NCI-H510A treated with DMSO at 0.1 percent for 48 hours (cell line): ENCODE data around the gene ST8SIA6.
"Not testable (repeated sequence)": the region's sequence is repeated elsewhere in the genome, so short reads cannot be mapped to it uniquely, and the experiment has no call there.

Source experiments
- DNase-seq: peaks from one replicate; lab custom pipeline; 2025; lab: John Stamatoyannopoulos, UW

ST8SIA6 gene

GRCh38 chr10:17457083-17457482 is 2.7 kb upstream of the ST8SIA6 start:
- DNase-seq, result no peak

GRCh38 chr10:17456032-17456548 is 1.7 kb upstream of the ST8SIA6 start:
- no peak for DNase-seq

- DNase-seq, result no peak
Observed at GRCh38 chr10:17455015-17455520, 673 bp upstream of the ST8SIA6 start.

- peak; percentile 1 for DNase-seq
Observed at GRCh38 chr10:17453373-17454091, 863 bp downstream of the ST8SIA6 start.

GRCh38 chr10:17453035-17453372 is 1.4 kb downstream of the ST8SIA6 start:
- no peak for DNase-seq

- no peak for DNase-seq
Observed at GRCh38 chr10:17452060-17452841, 2.1 kb downstream of the ST8SIA6 start.

- no peak for DNase-seq
Observed at GRCh38 chr10:17450024-17450423, 4.4 kb downstream of the ST8SIA6 start.

GRCh38 chr10:17445400-17445998 is 8.9 kb downstream of the ST8SIA6 start:
- no peak for DNase-seq

GRCh38 chr10:17444388-17444714 is 10.0 kb downstream of the ST8SIA6 start:
- no peak for DNase-seq

- no peak for DNase-seq
Observed at GRCh38 chr10:17443707-17444387, 10.5 kb downstream of the ST8SIA6 start.

GRCh38 chr10:17438583-17438982 is 15.8 kb downstream of the ST8SIA6 start:
- no peak for DNase-seq

- DNase-seq, result not testable (repeated sequence)
Observed at GRCh38 chr10:17436578-17436977, 17.8 kb downstream of the ST8SIA6 start.

GRCh38 chr10:17435953-17436352 is 18.4 kb downstream of the ST8SIA6 start:
- DNase-seq, result no peak

GRCh38 chr10:17435187-17435586 is 19.2 kb downstream of the ST8SIA6 start:
- DNase-seq, result no peak

- DNase-seq, result no peak
Observed at GRCh38 chr10:17432723-17433122, 21.7 kb downstream of the ST8SIA6 start.

- no peak for DNase-seq
Observed at GRCh38 chr10:17431871-17432311, 22.5 kb downstream of the ST8SIA6 start.

GRCh38 chr10:17430647-17431355 is 23.6 kb downstream of the ST8SIA6 start:
- peak; percentile 32 for DNase-seq

GRCh38 chr10:17429490-17429889 is 24.9 kb downstream of the ST8SIA6 start:
- no peak for DNase-seq

- DNase-seq, result no peak
Observed at GRCh38 chr10:17428351-17429097, 25.9 kb downstream of the ST8SIA6 start.

GRCh38 chr10:17427666-17428350 is 26.6 kb downstream of the ST8SIA6 start:
- DNase-seq, result no peak
